K562 (cell line): ENCODE results near the gene CDC27. TPM values are rescaled to one million over a fixed set of nuclear protein-coding genes. Genes with fewer than 3 reads are reported as not detected.

ENCODE experiments used
- ARNT ChIP-seq, 2 experiments: fragments of 450-650 bp; IDR thresholded peaks; 2 replicates each; pipeline ENCODE4 v1.6.1; 2016; ENCODE audit warnings: mild to moderate bottlenecking in 1 of 2
- ATF1 ChIP-seq, 2 experiments: fragments of 450-650 bp in 1 of 2; IDR thresholded peaks; 2 replicates each; pipeline ENCODE4 v1.6.1; 2016; ENCODE audit warnings: missing compliant biosample characterization in 1 of 2, missing genetic modification characterization in 1 of 2
- BCOR ChIP-seq: fragments of 450-650 bp; IDR thresholded peaks from 2 replicates; pipeline ENCODE4 v1.6.1; 2016
- ETV1 ChIP-seq: fragments of 450-650 bp; conservative IDR thresholded peaks from 2 replicates; pipeline ENCODE4 v1.6.1; 2016; ENCODE audit warnings: missing genetic modification characterization, control low read depth, low read depth, missing compliant biosample characterization
- ETV6 ChIP-seq, 3 experiments: fragments of 150-350 bp in 1 of 3; sonication (generic) in 1 of 3; formaldehyde crosslinking in 1 of 3; IDR thresholded peaks; 2 replicates each; pipeline versions ENCODE4 v1.6.1 to v1.8.0; 2014 to 2022; ENCODE audit warnings: borderline replicate concordance in 2 of 3, low read depth in 2 of 3, antibody characterized with exemption in 1 of 3, low read length in 1 of 3, mild to moderate bottlenecking in 1 of 3, missing genetic modification reagents in 1 of 3
- FOXJ3 ChIP-seq: sonication (generic); formaldehyde crosslinking; IDR thresholded peaks from 2 replicates; pipeline ENCODE4 v1.4.0; 2020; ENCODE audit warnings: mild to moderate bottlenecking, missing genetic modification reagents
- KDM5B ChIP-seq: fragments of 200-600 bp; sonication (generic); IDR thresholded peaks from 2 replicates; pipeline ENCODE4 v1.6.1; 2012; ENCODE audit warnings: low read depth, mild to moderate bottlenecking, moderate library complexity, low read length, control low read depth, inconsistent platforms; ENCODE audit not compliant: insufficient replicate concordance
- NR1H2 ChIP-seq: sonication (generic); formaldehyde crosslinking; IDR thresholded peaks from 2 replicates; pipeline ENCODE4 v1.4.0; 2020; ENCODE audit warnings: mild to moderate bottlenecking, missing genetic modification reagents
- NUFIP1 ChIP-seq: fragments of 450-650 bp; IDR thresholded peaks from 2 replicates; pipeline ENCODE4 v1.6.1; 2018; ENCODE audit not compliant: partially characterized antibody
- SAFB ChIP-seq: fragments of 200-400 bp; formaldehyde crosslinking; IDR thresholded peaks from 2 replicates; pipeline ENCODE4 v1.6.1; 2017; ENCODE audit warnings: low read depth, low read length, borderline replicate concordance
- TAF9B ChIP-seq: fragments of 450-650 bp; IDR thresholded peaks from 2 replicates; pipeline ENCODE4 v1.6.1; 2018; ENCODE audit warnings: mild to moderate bottlenecking; ENCODE audit not compliant: partially characterized antibody
- ZFPM2 ChIP-seq: fragments of 250-450 bp; sonication (Bioruptor Pico); IDR thresholded peaks from 2 replicates; pipeline ENCODE4 v1.5.1; 2022; ENCODE audit warnings: mild to moderate bottlenecking
- ZNF140 ChIP-seq: fragments of 250-450 bp; sonication (Bioruptor Pico); IDR thresholded peaks from 2 replicates; pipeline ENCODE4 v1.8.0; 2021; ENCODE audit warnings: moderate library complexity, mild to moderate bottlenecking, inconsistent platforms
- ZNF239 ChIP-seq: fragments of 250-450 bp; sonication (Bioruptor Pico); IDR thresholded peaks from 2 replicates; pipeline ENCODE4 v1.4.0; 2020; ENCODE audit warnings: mild to moderate bottlenecking
- ZNF263 ChIP-seq: sonication (generic); formaldehyde crosslinking; IDR thresholded peaks from 2 replicates; pipeline ENCODE4 v1.8.0; 2022; ENCODE audit warnings: mild to moderate bottlenecking, missing genetic modification reagents, borderline replicate concordance
- polyA plus RNA-seq, 8 experiments: library from polyadenylated mRNA; depleted of rRNA in 4 of 8; stranded (reverse) in 5 of 8; unstranded in 3 of 8; fragments of >200 nt; fragmentation: Nextera tagmentation in 2 of 8; fragmentation: Illumina TruSeq in 1 of 8; extraction: Ambion mirVana in 2 of 8; extraction: Trizol in 1 of 8; gene quantifications; 2 replicates each; pipeline versions ENCODE4 v1.2.1 to v1.2.3, GENCODE V29; 2011 to 2014; ENCODE audit warnings: inconsistent platforms in 1 of 8, missing spikeins in 1 of 8
- total RNA-seq, 7 experiments: library from RNA; depleted of rRNA in 6 of 7; stranded (reverse); fragments of >200 nt in 6 of 7; fragmentation: Illumina TruSeq in 2 of 7; extraction: Trizol in 2 of 7; gene quantifications; 2 replicates each; pipeline versions ENCODE4 v1.2.1 to v1.2.3, GENCODE V29; 2011 to 2021; ENCODE audit warnings: low replicate concordance in 1 of 7
- TF ChIP-seq, protein P1 (sequence below): fragments of 200-800 bp; sonication (Bioruptor generic); IDR thresholded peaks from 2 replicates; pipeline ENCODE4 v1.6.1; 2017; ENCODE audit warnings: missing genetic modification characterization, missing compliant biosample characterization
- TF ChIP-seq, protein P2 (sequence below): sonication (generic); formaldehyde crosslinking; IDR thresholded peaks from 2 replicates; pipeline ENCODE4 v1.8.0; 2022; ENCODE audit warnings: missing genetic modification reagents, mild to moderate bottlenecking, borderline replicate concordance
- TF ChIP-seq, protein P3 (sequence below): fragments of 450-650 bp; IDR thresholded peaks from 2 replicates; pipeline ENCODE4 v1.6.1; 2017; ENCODE audit warnings: antibody characterized with exemption, mild to moderate bottlenecking

CDC27 gene
- total and polyA plus RNA-seq, 9 of the 15 experiments (the other 6 are each of a cell fraction or from before 2014, with no cell fraction given): 28.6 to 155 (median 94.1) TPM

DNA sequence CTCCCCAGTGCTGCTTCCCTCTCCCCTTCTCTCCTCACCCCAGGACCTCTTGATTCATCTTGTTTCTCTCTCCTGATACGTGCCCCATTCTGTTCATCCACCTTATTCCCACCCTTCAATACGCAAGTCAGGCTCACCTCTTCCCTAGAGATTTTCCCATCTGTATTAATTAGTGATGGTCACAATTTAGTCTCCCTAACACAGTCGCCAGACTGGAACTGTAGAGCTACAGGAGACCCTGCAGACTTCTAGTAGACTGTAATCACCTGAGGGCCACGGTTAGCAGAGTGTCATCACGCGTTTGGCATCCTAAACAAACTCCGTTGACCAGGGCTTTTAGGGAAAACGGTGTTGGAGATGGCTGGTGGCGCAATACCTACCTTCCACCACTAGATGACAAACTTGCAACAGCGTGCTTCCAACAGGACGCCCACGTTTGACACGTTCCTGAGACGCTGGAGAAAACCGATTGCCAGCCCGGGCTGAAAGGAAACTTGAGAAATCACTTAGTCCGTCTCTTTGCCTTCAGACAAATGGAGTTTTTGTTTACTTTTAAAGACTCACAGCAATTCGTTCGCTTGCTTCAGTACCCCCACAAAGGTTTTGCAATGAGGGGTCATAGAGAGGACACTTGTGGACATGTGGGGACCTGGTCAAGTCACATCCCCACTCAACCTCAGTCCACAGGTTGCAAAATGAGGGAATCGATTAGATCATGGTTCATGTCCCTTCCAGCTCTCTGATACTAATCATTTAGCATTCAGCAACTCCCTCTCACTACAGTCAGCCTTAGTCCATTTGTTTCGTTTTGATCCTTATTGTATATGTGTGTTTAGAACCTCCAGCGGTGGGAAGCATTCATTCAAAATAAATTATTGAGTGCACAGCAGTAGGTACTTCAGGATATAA is 40.7 kb upstream of the CDC27 start (continued):
- TF ChIP-seq, protein P1, sequence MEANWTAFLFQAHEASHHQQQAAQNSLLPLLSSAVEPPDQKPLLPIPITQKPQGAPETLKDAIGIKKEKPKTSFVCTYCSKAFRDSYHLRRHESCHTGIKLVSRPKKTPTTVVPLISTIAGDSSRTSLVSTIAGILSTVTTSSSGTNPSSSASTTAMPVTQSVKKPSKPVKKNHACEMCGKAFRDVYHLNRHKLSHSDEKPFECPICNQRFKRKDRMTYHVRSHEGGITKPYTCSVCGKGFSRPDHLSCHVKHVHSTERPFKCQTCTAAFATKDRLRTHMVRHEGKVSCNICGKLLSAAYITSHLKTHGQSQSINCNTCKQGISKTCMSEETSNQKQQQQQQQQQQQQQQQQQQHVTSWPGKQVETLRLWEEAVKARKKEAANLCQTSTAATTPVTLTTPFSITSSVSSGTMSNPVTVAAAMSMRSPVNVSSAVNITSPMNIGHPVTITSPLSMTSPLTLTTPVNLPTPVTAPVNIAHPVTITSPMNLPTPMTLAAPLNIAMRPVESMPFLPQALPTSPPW (CRISPR knock-in tag): peak; percentile 34; the same call in 1 of the 2 replicates
- 0 out of 2 replicates have a peak, but pooled peaks have one; percentile 13 for TF ChIP-seq ETV1 (tag)
- no peak for TF ChIP-seq ZFPM2
- TF ChIP-seq ZNF140 (CRISPR knock-in tag): no peak
- TF ChIP-seq TAF9B: no peak
- TF ChIP-seq NUFIP1: no peak
- no peak for TF ChIP-seq KDM5B
- peak; percentile 40; the same call in 1 of the 2 replicates for TF ChIP-seq ZNF263 (CRISPR knock-in tag)
- no peak for TF ChIP-seq ZNF239
- TF ChIP-seq, protein P2, sequence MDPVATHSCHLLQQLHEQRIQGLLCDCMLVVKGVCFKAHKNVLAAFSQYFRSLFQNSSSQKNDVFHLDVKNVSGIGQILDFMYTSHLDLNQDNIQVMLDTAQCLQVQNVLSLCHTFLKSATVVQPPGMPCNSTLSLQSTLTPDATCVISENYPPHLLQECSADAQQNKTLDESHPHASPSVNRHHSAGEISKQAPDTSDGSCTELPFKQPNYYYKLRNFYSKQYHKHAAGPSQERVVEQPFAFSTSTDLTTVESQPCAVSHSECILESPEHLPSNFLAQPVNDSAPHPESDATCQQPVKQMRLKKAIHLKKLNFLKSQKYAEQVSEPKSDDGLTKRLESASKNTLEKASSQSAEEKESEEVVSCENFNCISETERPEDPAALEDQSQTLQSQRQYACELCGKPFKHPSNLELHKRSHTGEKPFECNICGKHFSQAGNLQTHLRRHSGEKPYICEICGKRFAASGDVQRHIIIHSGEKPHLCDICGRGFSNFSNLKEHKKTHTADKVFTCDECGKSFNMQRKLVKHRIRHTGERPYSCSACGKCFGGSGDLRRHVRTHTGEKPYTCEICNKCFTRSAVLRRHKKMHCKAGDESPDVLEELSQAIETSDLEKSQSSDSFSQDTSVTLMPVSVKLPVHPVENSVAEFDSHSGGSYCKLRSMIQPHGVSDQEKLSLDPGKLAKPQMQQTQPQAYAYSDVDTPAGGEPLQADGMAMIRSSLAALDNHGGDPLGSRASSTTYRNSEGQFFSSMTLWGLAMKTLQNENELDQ: 0 out of 2 replicates have a peak, but pooled peaks have one; percentile 54
- TF ChIP-seq NR1H2: 0 out of 2 replicates have a peak, but pooled peaks have one; percentile 45
- no peak for TF ChIP-seq FOXJ3 (CRISPR knock-in tag)
- peak; percentile 12; the same call in 1 of the 2 replicates for TF ChIP-seq BCOR
- TF ChIP-seq ETV6 (IDR thresholded peaks at IDR 0.05; ENCODE audit: borderline replicate concordance in 1 of 2, low read depth in 2 of 2, low read length in 1 of 2): no peak
- no peak for TF ChIP-seq ETV6 (CRISPR knock-in tag; IDR thresholded peaks at IDR 0.05; ENCODE audit: borderline replicate concordance)
- TF ChIP-seq, protein P3, sequence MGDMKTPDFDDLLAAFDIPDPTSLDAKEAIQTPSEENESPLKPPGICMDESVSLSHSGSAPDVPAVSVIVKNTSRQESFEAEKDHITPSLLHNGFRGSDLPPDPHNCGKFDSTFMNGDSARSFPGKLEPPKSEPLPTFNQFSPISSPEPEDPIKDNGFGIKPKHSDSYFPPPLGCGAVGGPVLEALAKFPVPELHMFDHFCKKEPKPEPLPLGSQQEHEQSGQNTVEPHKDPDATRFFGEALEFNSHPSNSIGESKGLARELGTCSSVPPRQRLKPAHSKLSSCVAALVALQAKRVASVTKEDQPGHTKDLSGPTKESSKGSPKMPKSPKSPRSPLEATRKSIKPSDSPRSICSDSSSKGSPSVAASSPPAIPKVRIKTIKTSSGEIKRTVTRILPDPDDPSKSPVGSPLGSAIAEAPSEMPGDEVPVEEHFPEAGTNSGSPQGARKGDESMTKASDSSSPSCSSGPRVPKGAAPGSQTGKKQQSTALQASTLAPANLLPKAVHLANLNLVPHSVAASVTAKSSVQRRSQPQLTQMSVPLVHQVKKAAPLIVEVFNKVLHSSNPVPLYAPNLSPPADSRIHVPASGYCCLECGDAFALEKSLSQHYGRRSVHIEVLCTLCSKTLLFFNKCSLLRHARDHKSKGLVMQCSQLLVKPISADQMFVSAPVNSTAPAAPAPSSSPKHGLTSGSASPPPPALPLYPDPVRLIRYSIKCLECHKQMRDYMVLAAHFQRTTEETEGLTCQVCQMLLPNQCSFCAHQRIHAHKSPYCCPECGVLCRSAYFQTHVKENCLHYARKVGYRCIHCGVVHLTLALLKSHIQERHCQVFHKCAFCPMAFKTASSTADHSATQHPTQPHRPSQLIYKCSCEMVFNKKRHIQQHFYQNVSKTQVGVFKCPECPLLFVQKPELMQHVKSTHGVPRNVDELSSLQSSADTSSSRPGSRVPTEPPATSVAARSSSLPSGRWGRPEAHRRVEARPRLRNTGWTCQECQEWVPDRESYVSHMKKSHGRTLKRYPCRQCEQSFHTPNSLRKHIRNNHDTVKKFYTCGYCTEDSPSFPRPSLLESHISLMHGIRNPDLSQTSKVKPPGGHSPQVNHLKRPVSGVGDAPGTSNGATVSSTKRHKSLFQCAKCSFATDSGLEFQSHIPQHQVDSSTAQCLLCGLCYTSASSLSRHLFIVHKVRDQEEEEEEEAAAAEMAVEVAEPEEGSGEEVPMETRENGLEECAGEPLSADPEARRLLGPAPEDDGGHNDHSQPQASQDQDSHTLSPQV: peak; percentile 84
- TF ChIP-seq SAFB: no peak
- TF ChIP-seq ATF1 (CRISPR knock-in tag; IDR thresholded peaks at IDR 0.05): no peak
- peak; percentile 74 for TF ChIP-seq ATF1 (tag; IDR thresholded peaks at IDR 0.05)
- peak in 1 of 2 experiments; percentile 60; a peak in 1 of 4 replicates for TF ChIP-seq ARNT (IDR thresholded peaks at IDR 0.05)
